Ascending aorta (tissue), 2 donors: ENCODE results near the gene CTSE. TPM values are rescaled to one million over a fixed set of nuclear protein-coding genes. Genes with fewer than 3 reads are reported as not detected.

ENCODE experiments used
- DNase-seq, 2 donors: peaks; one replicate each; pipeline ENCODE4 v3.0.0-alpha.2; 2019; ENCODE audit warnings: low spot score in 2 of 2
- H3K27ac ChIP-seq, 2 donors: fragments of 200-600 bp; sonication (generic); one replicate each; pipeline ENCODE4 v1.5.1; 2016 to 2017; ENCODE audit warnings: mild to moderate bottlenecking in 1 of 2
- H3K27me3 ChIP-seq: fragments of 200-600 bp; sonication (generic); one replicate; pipeline ENCODE4 v1.5.1; 2017
- H3K36me3 ChIP-seq, 2 donors: fragments of 200-600 bp; sonication (generic); one replicate each; pipeline ENCODE4 v1.5.1; 2016
- H3K4me1 ChIP-seq, 2 donors: fragments of 200-600 bp; sonication (generic); one replicate each; pipeline ENCODE4 v1.5.1; 2016 to 2017; ENCODE audit warnings: mild to moderate bottlenecking in 1 of 2
- H3K4me3 ChIP-seq, 2 donors: fragments of 200-600 bp; sonication (generic); one replicate each; pipeline ENCODE4 v1.5.1; 2016 to 2017; ENCODE audit warnings: mild to moderate bottlenecking in 1 of 2
- H3K9me3 ChIP-seq, 2 donors: fragments of 200-600 bp; sonication (generic); one replicate each; pipeline ENCODE4 v1.5.1; 2016
- CTCF ChIP-seq, 3 experiments: fragments of 200-600 bp in 2 of 3; fragments of 450-650 bp in 1 of 3; sonication (generic) in 2 of 3; IDR thresholded peaks; one replicate each; pipeline ENCODE4 v1.5.1; 2016 to 2019; ENCODE audit warnings: antibody characterized with exemption in 3 of 3, mild to moderate bottlenecking in 1 of 3, moderate library complexity in 1 of 3
- intact Hi-C: fragments of 100-400 bp; cut with DNase I; formaldehyde crosslinking; loops from one replicate; pipeline ENCODE4 v1.15.1; 2023
- total RNA-seq: library from RNA; depleted of rRNA; stranded (reverse); fragments of >200 nt; gene quantifications from one replicate; pipeline ENCODE4 v1.1.0, GENCODE V29; 2016

CTSE gene
- total RNA-seq, 1 donor from 2014 or later, result not detected

GRCh38 chr1:206030191-206030590 is 6.5 kb upstream of the CTSE start:
- TF ChIP-seq CTCF (IDR thresholded peaks at IDR 0.05), result no peak
- DNase-seq, result no peak
- intact Hi-C loops, result loop anchor here (5.0 kb wide), 1 partner anchor 77 kb away; no protein-coding TSS in a partner anchor
- Histone ChIP-seq H3K27ac (no peak overlapping the region), H3K4me3 (no peak overlapping the region), H3K27me3 (no peaks in the 10 kb centered on the region), H3K4me1 (no peaks in the 10 kb centered on the region), H3K36me3 (no peaks in the 10 kb centered on the region), H3K9me3 (no peaks in the 10 kb centered on the region)

DNA sequence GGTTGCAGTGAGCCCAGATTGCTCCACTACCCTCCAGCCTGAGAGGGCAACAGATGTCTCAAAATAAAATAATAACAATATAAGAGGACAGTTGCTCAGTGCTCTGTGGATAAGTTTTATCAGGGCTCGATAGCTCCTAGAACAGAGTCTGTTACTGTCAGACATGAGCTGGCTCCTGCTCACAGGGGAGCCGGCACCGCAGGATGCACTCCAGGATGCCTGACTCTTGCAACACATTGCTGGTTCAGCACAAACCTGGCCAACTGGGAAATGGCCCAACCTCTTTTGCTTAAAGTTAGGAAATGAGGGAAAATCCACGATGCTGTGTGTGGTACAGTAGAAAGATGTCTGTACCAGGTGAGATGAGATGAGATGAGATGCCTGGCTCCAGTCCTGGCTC is 5.8 kb upstream of the CTSE start:
- Histone ChIP-seq H3K4me1 (no peaks in the 10 kb centered on the region), H3K27me3 (no peaks in the 10 kb centered on the region), H3K4me3 (no peak overlapping the region), H3K36me3 (no peaks in the 10 kb centered on the region), H3K9me3 (no peaks in the 10 kb centered on the region), H3K27ac (no peak overlapping the region)
- intact Hi-C loops, result no loop called here
- no peak for TF ChIP-seq CTCF (IDR thresholded peaks at IDR 0.05)
- peak in 1 of 2 donors; percentile 66 for DNase-seq

- intact Hi-C loops, result no loop called here
Observed at GRCh38 chr1:206025283-206025820, 1.7 kb upstream of the CTSE start.

DNA sequence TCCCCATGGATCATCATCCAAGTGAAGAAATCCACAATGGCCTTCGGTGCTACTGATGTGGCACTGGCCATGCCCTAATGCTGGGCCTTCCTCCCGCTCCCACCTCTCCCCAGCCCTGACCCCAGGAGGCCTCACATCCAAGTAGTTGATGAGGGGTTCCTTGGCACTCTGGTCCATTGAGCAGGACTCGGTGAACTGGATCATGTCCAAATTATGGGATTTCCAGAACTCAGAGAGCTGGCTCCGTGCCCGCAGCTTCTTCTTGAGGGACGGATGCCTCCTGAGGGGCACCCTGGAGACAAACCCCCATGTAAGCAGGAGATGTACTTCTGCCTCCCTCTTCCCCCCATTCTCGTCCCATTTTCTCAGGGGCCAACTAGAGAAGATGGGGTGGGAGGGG is 929 bp downstream of the CTSE start:
- Histone ChIP-seq H3K36me3 (no peaks in the 10 kb centered on the region), H3K27me3 (no peaks in the 10 kb centered on the region), H3K27ac (no peak overlapping the region), H3K4me1 (no peaks in the 10 kb centered on the region), H3K4me3 (no peak overlapping the region), H3K9me3 (peaks cover 0 to 2% of the 10 kb centered on the region in 2 donors)
- intact Hi-C loops, result no loop called here
- DNase-seq, result no peak
- TF ChIP-seq CTCF (IDR thresholded peaks at IDR 0.05), result no peak

More at GRCh38 chr1:206025283-206025820, 1.7 kb upstream of the CTSE start:
- no peaks in the 10 kb centered on the region for H3K36me3 ChIP-seq
- H3K27ac ChIP-seq, result no peak overlapping the region
- TF ChIP-seq CTCF (IDR thresholded peaks at IDR 0.05), result no peak
- H3K4me3 ChIP-seq, result no peak overlapping the region
- H3K9me3 ChIP-seq, result no peaks in the 10 kb centered on the region
- no peaks in the 10 kb centered on the region for H3K27me3 ChIP-seq
- no peak for DNase-seq
- H3K4me1 ChIP-seq, result no peaks in the 10 kb centered on the region

DNA sequence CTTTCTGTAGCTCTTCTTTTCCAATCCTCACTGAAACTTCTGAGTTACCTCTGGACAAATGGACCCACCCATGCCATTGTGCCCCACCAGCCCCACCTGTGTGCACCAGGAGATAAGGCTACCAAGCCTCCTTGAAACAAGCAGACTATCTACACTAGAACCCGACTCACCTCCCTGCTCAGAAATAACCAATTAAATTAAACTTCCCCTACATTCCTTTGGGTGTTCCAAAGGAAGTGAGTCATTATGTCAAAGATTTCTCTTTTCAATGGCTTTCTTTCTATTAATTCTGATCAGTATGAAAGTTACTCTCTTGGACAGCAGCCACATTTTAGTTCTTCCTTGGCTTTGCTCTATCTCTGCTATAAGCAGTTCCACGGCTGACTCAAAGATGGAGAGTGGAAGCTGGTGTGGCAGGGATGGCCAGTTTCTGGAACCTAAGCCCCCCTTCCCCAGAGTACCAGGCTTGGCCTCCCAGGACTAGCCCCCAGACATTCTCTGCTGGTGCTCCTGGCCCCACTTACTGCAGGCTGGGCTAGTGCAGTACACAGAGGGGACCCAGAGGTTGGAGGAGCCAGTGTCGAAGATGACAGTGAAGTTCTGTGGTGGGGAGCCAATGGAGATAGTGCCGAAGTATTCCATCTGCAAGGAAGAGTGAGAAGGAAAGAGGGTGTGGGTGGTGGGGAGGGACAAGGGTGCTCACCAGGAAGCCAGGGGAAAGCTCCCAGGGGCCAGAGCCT is 1.9 kb downstream of the CTSE start:
- peaks cover 0 to 6% of the 10 kb centered on the region in 2 donors for H3K9me3 ChIP-seq
- TF ChIP-seq CTCF (IDR thresholded peaks at IDR 0.05), result no peak
- no peak overlapping the region for H3K27ac ChIP-seq
- H3K27me3 ChIP-seq, result no peaks in the 10 kb centered on the region
- DNase-seq, result no peak
- H3K4me3 ChIP-seq, result no peak overlapping the region
- intact Hi-C loops, result no loop called here
- H3K36me3 ChIP-seq, result no peaks in the 10 kb centered on the region
- H3K4me1 ChIP-seq, result no peaks in the 10 kb centered on the region
